ENCODE results near the gene STK4. TPM values are rescaled to one million over a fixed set of nuclear protein-coding genes. Genes with fewer than 3 reads are reported as not detected.

Gene STK4
- total RNA-seq, 1 donor from 2014 or later, result 25.3 TPM

- Mint-ChIP-seq H3K27me3 (ENCODE audit: unreplicated experiment) (no peaks in the 10 kb centered on the region), H3K4me1 (ENCODE audit: unreplicated experiment) (peaks cover 32% of the 10 kb centered on the region), H3K4me3 (ENCODE audit: unreplicated experiment) (peak overlapping the region; percentile 93), H3K36me3 (ENCODE audit: unreplicated experiment) (peaks cover under 1% of the 10 kb centered on the region), H3K27ac (ENCODE audit: unreplicated experiment) (no peak overlapping the region), H3K9me3 (ENCODE audit: unreplicated experiment) (no peaks in the 10 kb centered on the region)
- no peak for DNase-seq (ENCODE audit: extremely low spot score, unreplicated experiment)
- TF ChIP-seq, protein P1, sequence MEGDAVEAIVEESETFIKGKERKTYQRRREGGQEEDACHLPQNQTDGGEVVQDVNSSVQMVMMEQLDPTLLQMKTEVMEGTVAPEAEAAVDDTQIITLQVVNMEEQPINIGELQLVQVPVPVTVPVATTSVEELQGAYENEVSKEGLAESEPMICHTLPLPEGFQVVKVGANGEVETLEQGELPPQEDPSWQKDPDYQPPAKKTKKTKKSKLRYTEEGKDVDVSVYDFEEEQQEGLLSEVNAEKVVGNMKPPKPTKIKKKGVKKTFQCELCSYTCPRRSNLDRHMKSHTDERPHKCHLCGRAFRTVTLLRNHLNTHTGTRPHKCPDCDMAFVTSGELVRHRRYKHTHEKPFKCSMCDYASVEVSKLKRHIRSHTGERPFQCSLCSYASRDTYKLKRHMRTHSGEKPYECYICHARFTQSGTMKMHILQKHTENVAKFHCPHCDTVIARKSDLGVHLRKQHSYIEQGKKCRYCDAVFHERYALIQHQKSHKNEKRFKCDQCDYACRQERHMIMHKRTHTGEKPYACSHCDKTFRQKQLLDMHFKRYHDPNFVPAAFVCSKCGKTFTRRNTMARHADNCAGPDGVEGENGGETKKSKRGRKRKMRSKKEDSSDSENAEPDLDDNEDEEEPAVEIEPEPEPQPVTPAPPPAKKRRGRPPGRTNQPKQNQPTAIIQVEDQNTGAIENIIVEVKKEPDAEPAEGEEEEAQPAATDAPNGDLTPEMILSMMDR (IDR thresholded peaks at IDR 0.05), result no peak
These were observed 5.1 kb upstream of the STK4 start for GRCh38 chr20:44961011-44961869.

- Mint-ChIP-seq H3K27me3 (ENCODE audit: unreplicated experiment) (no peaks in the 10 kb centered on the region), H3K4me3 (ENCODE audit: unreplicated experiment) (no peak overlapping the region), H3K4me1 (ENCODE audit: unreplicated experiment) (peaks cover 38% of the 10 kb centered on the region), H3K27ac (ENCODE audit: unreplicated experiment) (no peak overlapping the region), H3K9me3 (ENCODE audit: unreplicated experiment) (no peaks in the 10 kb centered on the region), H3K36me3 (ENCODE audit: unreplicated experiment) (no peaks in the 10 kb centered on the region)
- TF ChIP-seq, protein P1 (IDR thresholded peaks at IDR 0.05), result no peak
- no peak for DNase-seq (ENCODE audit: extremely low spot score, unreplicated experiment)
These were observed 4.4 kb upstream of the STK4 start for GRCh38 chr20:44961870-44962267.

DNA sequence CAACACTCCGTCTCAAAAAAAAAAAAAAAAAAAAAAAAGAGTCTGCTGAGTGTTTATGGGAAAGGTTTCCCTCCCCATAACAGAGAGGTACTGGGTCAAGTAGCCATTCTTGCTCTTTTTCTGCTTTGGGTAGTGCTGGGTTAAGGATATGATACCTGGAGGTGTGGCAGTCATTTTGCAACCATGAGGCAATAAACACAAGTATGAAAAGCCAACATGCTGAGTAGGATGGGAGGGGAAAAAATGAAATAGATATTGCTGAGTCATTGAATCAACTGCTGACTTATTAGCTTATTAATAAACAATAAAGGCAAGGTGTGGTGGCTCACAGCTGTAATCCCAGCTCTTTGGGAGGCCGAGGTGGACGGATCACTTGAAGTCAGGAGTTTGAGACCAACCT, 3.8 kb upstream of the STK4 start:
- H3K36me3 Mint-ChIP-seq (ENCODE audit: unreplicated experiment), result no peaks in the 10 kb centered on the region
- peaks cover 44% of the 10 kb centered on the region for H3K4me1 Mint-ChIP-seq (ENCODE audit: unreplicated experiment)
- no peak overlapping the region for H3K27ac Mint-ChIP-seq (ENCODE audit: unreplicated experiment)
- no peak overlapping the region for H3K4me3 Mint-ChIP-seq (ENCODE audit: unreplicated experiment)
- TF ChIP-seq, protein P1 (IDR thresholded peaks at IDR 0.05), result no peak
- DNase-seq (ENCODE audit: extremely low spot score, unreplicated experiment), result no peak
- no peaks in the 10 kb centered on the region for H3K27me3 Mint-ChIP-seq (ENCODE audit: unreplicated experiment)
- H3K9me3 Mint-ChIP-seq (ENCODE audit: unreplicated experiment), result no peaks in the 10 kb centered on the region

- DNase-seq (ENCODE audit: extremely low spot score, unreplicated experiment), result no peak
- Mint-ChIP-seq H3K27ac (ENCODE audit: unreplicated experiment) (no peak overlapping the region), H3K36me3 (ENCODE audit: unreplicated experiment) (no peaks in the 10 kb centered on the region), H3K4me3 (ENCODE audit: unreplicated experiment) (no peak overlapping the region), H3K27me3 (ENCODE audit: unreplicated experiment) (no peaks in the 10 kb centered on the region), H3K9me3 (ENCODE audit: unreplicated experiment) (no peaks in the 10 kb centered on the region), H3K4me1 (ENCODE audit: unreplicated experiment) (peaks cover 45% of the 10 kb centered on the region)
- TF ChIP-seq, protein P1 (IDR thresholded peaks at IDR 0.05), result no peak
These were observed 2.7 kb upstream of the STK4 start for GRCh38 chr20:44963325-44964215.

DNA sequence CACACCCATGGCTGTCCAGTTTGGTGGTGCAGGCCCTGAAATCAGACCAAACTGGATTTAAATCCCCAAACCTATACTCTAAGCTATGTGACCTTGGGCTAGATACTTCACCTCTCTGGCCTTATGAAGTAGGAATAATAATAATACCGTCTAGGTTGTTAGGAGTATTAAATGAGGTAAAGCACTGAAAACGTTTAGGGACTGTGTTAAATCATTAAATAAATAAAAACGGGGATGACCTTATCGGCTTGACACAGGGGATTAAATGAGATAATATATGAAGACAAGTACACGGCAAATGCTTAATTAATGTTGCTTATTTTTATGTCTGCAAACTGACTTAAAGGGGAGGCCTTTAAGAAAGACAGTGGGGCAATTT, 672 bp upstream of the STK4 start:
- Mint-ChIP-seq H3K27ac (ENCODE audit: unreplicated experiment) (peak overlapping the region; percentile 86), H3K4me1 (ENCODE audit: unreplicated experiment) (peaks cover 40% of the 10 kb centered on the region), H3K27me3 (ENCODE audit: unreplicated experiment) (no peaks in the 10 kb centered on the region), H3K36me3 (ENCODE audit: unreplicated experiment) (no peaks in the 10 kb centered on the region), H3K9me3 (ENCODE audit: unreplicated experiment) (no peaks in the 10 kb centered on the region), H3K4me3 (ENCODE audit: unreplicated experiment) (peak overlapping the region; percentile 99)
- TF ChIP-seq, protein P1 (IDR thresholded peaks at IDR 0.05), result no peak
- no peak for DNase-seq (ENCODE audit: extremely low spot score, unreplicated experiment)

Data from osteocyte (in vitro differentiated cells).